Measurements from ENCODE around the gene RBMS1.

GRCh38 chr2:160498137-160498536 is 4.5 kb upstream of the RBMS1 start:
- no peak for TF ChIP-seq REST (IDR thresholded peaks at IDR 0.05; ENCODE audit: insufficient replicate concordance, low read depth)
- TF ChIP-seq CTCF (IDR thresholded peaks at IDR 0.05; ENCODE audit: insufficient read depth, low read length) = no peak
- TF ChIP-seq POLR2AphosphoS5 (IDR thresholded peaks at IDR 0.05; ENCODE audit: low read depth) = no peak
- no peak for TF ChIP-seq GABPA (IDR thresholded peaks at IDR 0.05; ENCODE audit: low read depth)

Data from HL-60 (cell line).